HFF-Myc (cell line): ENCODE measurements around the gene BIN2.
"Not testable (repeated sequence)": the region's sequence is repeated elsewhere in the genome, so short reads cannot be mapped to it uniquely, and the experiment has no call there.

Experiments
- DNase-seq: peaks from one replicate; pipeline ENCODE4 v3.0.0-alpha.2; 2011; ENCODE audit warnings: low read depth; ENCODE audit errors: extremely low read depth
- H3K4me3 ChIP-seq: replicated peaks from 2 replicates; pipeline ENCODE4 v1.5.1; 2011; ENCODE audit warnings: low read depth, mild to moderate bottlenecking, control low read depth, low read length
- CTCF ChIP-seq: IDR thresholded peaks from 2 replicates; pipeline ENCODE4 v1.5.1; 2012; ENCODE audit warnings: mild to moderate bottlenecking, low read depth, low read length, control low read depth; ENCODE audit errors: missing control alignments

BIN2 gene

GRCh38 chr12:51339750-51340149 is 15.8 kb upstream of the BIN2 start:
- H3K4me3 ChIP-seq, result no peak overlapping the region
- no peak for TF ChIP-seq CTCF
- no peak for DNase-seq

- not testable (repeated sequence) for H3K4me3 ChIP-seq, DNase-seq
These were observed 13.4 kb upstream of the BIN2 start for GRCh38 chr12:51337336-51337735.

- DNase-seq, result no peak
- TF ChIP-seq CTCF, result no peak
- no peak overlapping the region for H3K4me3 ChIP-seq
These were observed 12.0 kb upstream of the BIN2 start for GRCh38 chr12:51335931-51336330.

GRCh38 chr12:51334764-51335163 is 10.8 kb upstream of the BIN2 start:
- no peak for DNase-seq
- H3K4me3 ChIP-seq, result no peak overlapping the region
- no peak for TF ChIP-seq CTCF

GRCh38 chr12:51333536-51333935 is 9.6 kb upstream of the BIN2 start:
- no peak overlapping the region for H3K4me3 ChIP-seq
- no peak for TF ChIP-seq CTCF
- no peak for DNase-seq

GRCh38 chr12:51330186-51330585 is 6.2 kb upstream of the BIN2 start:
- TF ChIP-seq CTCF, result no peak

GRCh38 chr12:51329742-51330141 is 5.8 kb upstream of the BIN2 start:
- DNase-seq, result no peak
- no peak overlapping the region for H3K4me3 ChIP-seq
- TF ChIP-seq CTCF, result no peak

More at GRCh38 chr12:51330186-51330585, 6.2 kb upstream of the BIN2 start:
- no peak overlapping the region for H3K4me3 ChIP-seq
- DNase-seq, result no peak

- TF ChIP-seq CTCF, result no peak
- no peak for DNase-seq
- no peak overlapping the region for H3K4me3 ChIP-seq
These were observed 4.6 kb upstream of the BIN2 start for GRCh38 chr12:51328587-51328986.
